ENCODE data around the gene RUNX2. TPM values are rescaled to one million over a fixed set of nuclear protein-coding genes. Genes with fewer than 3 reads are reported as not detected.
A peak's percentile ranks its signal among the peaks of the same experiment; 100 is the strongest.

Gene RUNX2
- total and polyA plus RNA-seq, 2 experiments from 2014 or later = 1.0 to 2.1 TPM

DNA sequence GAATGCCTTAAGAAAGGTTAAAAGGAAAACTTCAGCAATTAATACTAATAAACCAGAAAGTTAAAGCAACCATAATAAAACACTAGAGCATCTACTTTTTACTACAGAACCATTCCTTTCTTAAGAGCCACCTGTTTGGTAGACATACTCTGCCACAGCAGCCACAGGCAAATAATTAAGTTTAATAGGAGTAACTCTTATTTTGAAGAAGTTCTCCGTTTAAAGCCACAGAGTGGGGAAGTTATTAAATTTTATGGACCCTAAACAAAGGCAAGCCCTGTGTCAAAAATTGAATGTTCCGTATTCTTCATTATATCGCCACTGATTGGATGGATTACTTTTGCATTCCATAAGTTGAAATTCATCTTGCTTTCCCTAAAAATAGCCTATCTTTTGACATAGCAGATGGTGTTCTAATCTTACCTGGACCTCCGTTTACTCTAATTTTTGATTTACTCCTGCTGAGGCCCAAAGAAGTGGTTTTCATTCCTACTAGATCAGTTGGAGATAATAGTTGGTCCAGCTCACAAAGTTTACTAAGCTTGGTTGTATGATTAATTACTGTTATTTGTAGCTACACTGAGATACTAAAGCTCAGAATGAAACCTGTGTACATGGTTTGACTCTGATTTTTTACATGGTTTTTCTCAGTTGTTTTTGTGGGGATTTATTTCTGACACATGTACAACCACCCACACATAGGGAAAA lies 190.0 kb downstream of the RUNX2 start:
- H3K4me1 ChIP-seq (ENCODE audit: insufficient read depth) = no peaks in the 10 kb centered on the region
- H3K27me3 ChIP-seq = no peaks in the 10 kb centered on the region
- no peaks in the 10 kb centered on the region for H3K36me3 ChIP-seq (replicated peaks; ENCODE audit: insufficient read depth, low read depth)
- no peak overlapping the region for H3K27ac ChIP-seq
- no peak overlapping the region for H2AFZ ChIP-seq
- TF ChIP-seq EZH2 (IDR thresholded peaks at IDR 0.05; ENCODE audit: borderline replicate concordance) (no peak), EZH2phosphoT487 (IDR thresholded peaks at IDR 0.05; ENCODE audit: low read depth, severe bottlenecking, unreplicated experiment) (no peak)
- TF ChIP-seq, protein P1, sequence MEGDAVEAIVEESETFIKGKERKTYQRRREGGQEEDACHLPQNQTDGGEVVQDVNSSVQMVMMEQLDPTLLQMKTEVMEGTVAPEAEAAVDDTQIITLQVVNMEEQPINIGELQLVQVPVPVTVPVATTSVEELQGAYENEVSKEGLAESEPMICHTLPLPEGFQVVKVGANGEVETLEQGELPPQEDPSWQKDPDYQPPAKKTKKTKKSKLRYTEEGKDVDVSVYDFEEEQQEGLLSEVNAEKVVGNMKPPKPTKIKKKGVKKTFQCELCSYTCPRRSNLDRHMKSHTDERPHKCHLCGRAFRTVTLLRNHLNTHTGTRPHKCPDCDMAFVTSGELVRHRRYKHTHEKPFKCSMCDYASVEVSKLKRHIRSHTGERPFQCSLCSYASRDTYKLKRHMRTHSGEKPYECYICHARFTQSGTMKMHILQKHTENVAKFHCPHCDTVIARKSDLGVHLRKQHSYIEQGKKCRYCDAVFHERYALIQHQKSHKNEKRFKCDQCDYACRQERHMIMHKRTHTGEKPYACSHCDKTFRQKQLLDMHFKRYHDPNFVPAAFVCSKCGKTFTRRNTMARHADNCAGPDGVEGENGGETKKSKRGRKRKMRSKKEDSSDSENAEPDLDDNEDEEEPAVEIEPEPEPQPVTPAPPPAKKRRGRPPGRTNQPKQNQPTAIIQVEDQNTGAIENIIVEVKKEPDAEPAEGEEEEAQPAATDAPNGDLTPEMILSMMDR (IDR thresholded peaks at IDR 0.05; ENCODE audit: poor library complexity) = no peak
- H4K20me1 ChIP-seq (ENCODE audit: insufficient read depth, poor library complexity, severe bottlenecking) = no peaks in the 10 kb centered on the region
- no peaks in the 10 kb centered on the region for H3K79me2 ChIP-seq
- no peak overlapping the region for H3K4me2 ChIP-seq
- H3K9me3 ChIP-seq (ENCODE audit: low read depth) = no peaks in the 10 kb centered on the region
- DNase-seq (ENCODE audit: low spot score) = no peak
- H3K4me3 ChIP-seq = no peak overlapping the region
- WGBS (ENCODE audit: low lambda C conversion rate, missing lambda C conversion rate) = 64% methylated on average over 4 of the region's 4 CpGs
- H3K9me2 ChIP-seq (replicated peaks; ENCODE audit: insufficient read depth) = no peaks in the 10 kb centered on the region

DNA sequence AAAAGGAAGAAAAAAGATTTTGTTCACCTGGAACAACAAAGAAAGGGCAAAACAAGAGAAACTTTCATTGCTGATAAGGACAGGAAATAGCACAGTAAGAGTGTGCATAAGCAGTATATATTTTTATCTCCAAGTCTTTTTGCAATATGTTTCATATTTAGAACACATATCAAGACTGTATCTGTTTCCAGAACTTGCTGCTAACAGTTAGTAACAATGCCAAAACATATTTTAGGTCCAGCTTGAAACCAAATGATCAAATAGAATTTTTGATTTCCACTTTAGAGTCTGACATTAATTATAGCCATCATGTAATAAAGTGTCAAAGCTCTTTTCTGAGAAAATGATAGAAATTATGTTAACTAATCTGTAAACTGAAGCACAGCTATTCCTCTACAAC lies 193.1 kb downstream of the RUNX2 start:
- Histone ChIP-seq H4K20me1 (ENCODE audit: insufficient read depth, poor library complexity, severe bottlenecking) (no peaks in the 10 kb centered on the region), H3K36me3 (replicated peaks; ENCODE audit: insufficient read depth, low read depth) (no peaks in the 10 kb centered on the region), H3K27me3 (no peaks in the 10 kb centered on the region), H2AFZ (no peak overlapping the region), H3K4me3 (no peak overlapping the region), H3K9me3 (ENCODE audit: low read depth) (no peaks in the 10 kb centered on the region), H3K79me2 (no peaks in the 10 kb centered on the region), H3K27ac (no peak overlapping the region), H3K4me1 (ENCODE audit: insufficient read depth) (no peaks in the 10 kb centered on the region), H3K4me2 (no peak overlapping the region), H3K9me2 (replicated peaks; ENCODE audit: insufficient read depth) (no peaks in the 10 kb centered on the region)
- no peak for DNase-seq (ENCODE audit: low spot score)
- no peak for TF ChIP-seq EZH2 (IDR thresholded peaks at IDR 0.05; ENCODE audit: borderline replicate concordance)
- no peak for TF ChIP-seq EZH2phosphoT487 (IDR thresholded peaks at IDR 0.05; ENCODE audit: low read depth, severe bottlenecking, unreplicated experiment)
- TF ChIP-seq, protein P1 (IDR thresholded peaks at IDR 0.05; ENCODE audit: poor library complexity) = no peak

DNA sequence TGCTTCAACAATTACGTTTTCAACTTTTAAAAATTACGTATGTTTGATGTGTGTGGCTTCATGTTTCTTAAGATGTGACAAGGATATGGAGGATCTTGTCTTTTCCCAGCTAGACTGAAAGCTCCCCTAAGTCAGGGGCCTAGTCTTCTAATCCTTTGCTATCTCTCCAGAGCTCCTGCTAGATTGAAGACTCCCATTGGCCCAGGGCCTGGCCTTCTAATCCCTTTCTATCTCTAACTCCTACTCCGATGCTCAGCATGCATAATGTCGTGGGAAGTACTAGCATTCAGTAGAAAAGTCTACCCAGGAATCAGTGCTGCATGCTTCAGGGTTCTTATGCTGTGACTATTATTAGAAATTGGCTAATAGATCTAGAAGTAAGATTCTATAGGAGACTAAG lies 194.4 kb downstream of the RUNX2 start:
- H3K4me3 ChIP-seq = no peak overlapping the region
- no peaks in the 10 kb centered on the region for H3K9me2 ChIP-seq (replicated peaks; ENCODE audit: insufficient read depth)
- H4K20me1 ChIP-seq (ENCODE audit: insufficient read depth, poor library complexity, severe bottlenecking) = no peaks in the 10 kb centered on the region
- peak; percentile 11 for DNase-seq (ENCODE audit: low spot score)
- H3K9me3 ChIP-seq (ENCODE audit: low read depth) = no peaks in the 10 kb centered on the region
- H3K27ac ChIP-seq = no peak overlapping the region
- no peaks in the 10 kb centered on the region for H3K4me1 ChIP-seq (ENCODE audit: insufficient read depth)
- WGBS (ENCODE audit: low lambda C conversion rate, missing lambda C conversion rate) = 61% methylated on average over 4 of the region's 4 CpGs
- no peaks in the 10 kb centered on the region for H3K27me3 ChIP-seq
- no peaks in the 10 kb centered on the region for H3K36me3 ChIP-seq (replicated peaks; ENCODE audit: insufficient read depth, low read depth)
- TF ChIP-seq, protein P1 (IDR thresholded peaks at IDR 0.05; ENCODE audit: poor library complexity) = no peak
- TF ChIP-seq EZH2 (IDR thresholded peaks at IDR 0.05; ENCODE audit: borderline replicate concordance) (no peak), EZH2phosphoT487 (IDR thresholded peaks at IDR 0.05; ENCODE audit: low read depth, severe bottlenecking, unreplicated experiment) (no peak)
- H3K4me2 ChIP-seq = no peak overlapping the region
- H2AFZ ChIP-seq = no peak overlapping the region
- H3K79me2 ChIP-seq = no peaks in the 10 kb centered on the region

Data from hepatocyte (in vitro differentiated cells).